Glutamatergic neuron (in vitro differentiated cells): Measurements from ENCODE around the gene SLCO1A2. TPM values are rescaled to one million over a fixed set of nuclear protein-coding genes. Genes with fewer than 3 reads are reported as not detected.
"Not testable (repeated sequence)": the region's sequence is repeated elsewhere in the genome, so short reads cannot be mapped to it uniquely, and the experiment has no call there.

ENCODE experiments used
- DNase-seq: peaks from one replicate; pipeline ENCODE4 v3.0.0; 2022
- H3K27ac Mint-ChIP-seq: one replicate; pipeline ENCODE4 v1.8.0; 2020; ENCODE audit warnings: mild to moderate bottlenecking, mixed read lengths, inconsistent platforms; ENCODE audit not compliant: unreplicated experiment
- H3K27me3 Mint-ChIP-seq: one replicate; pipeline ENCODE4 v1.8.0; 2020; ENCODE audit warnings: mild to moderate bottlenecking, moderate library complexity, mixed read lengths, inconsistent platforms; ENCODE audit not compliant: unreplicated experiment
- H3K36me3 Mint-ChIP-seq: one replicate; pipeline ENCODE4 v1.8.0; 2020; ENCODE audit warnings: mild to moderate bottlenecking, mixed read lengths, inconsistent platforms; ENCODE audit not compliant: unreplicated experiment
- H3K4me1 Mint-ChIP-seq: one replicate; pipeline ENCODE4 v1.8.0; 2020; ENCODE audit warnings: mild to moderate bottlenecking, low read depth, mixed read lengths, inconsistent platforms; ENCODE audit not compliant: unreplicated experiment
- H3K4me3 Mint-ChIP-seq: one replicate; pipeline ENCODE4 v1.8.0; 2020; ENCODE audit warnings: mild to moderate bottlenecking, mixed read lengths, inconsistent platforms; ENCODE audit not compliant: unreplicated experiment
- H3K9me3 Mint-ChIP-seq: one replicate; pipeline ENCODE4 v1.8.0; 2020; ENCODE audit warnings: mild to moderate bottlenecking, moderate library complexity, mixed read lengths, inconsistent platforms; ENCODE audit not compliant: unreplicated experiment
- long read RNA-seq: library from polyadenylated mRNA; unstranded; transcript quantifications from one replicate; pipeline ENCODE4 v2.0.0, GENCODE V29; 2020; ENCODE audit not compliant: unreplicated experiment
- total RNA-seq: library from RNA; stranded (reverse); fragmentation: NEBNext Ultra II Directional; extraction: Animal tissue kit (Norgen Biotek cat#: 25700); gene quantifications from one replicate; pipeline ENCODE4 v1.2.1, GENCODE V29; 2021; ENCODE audit not compliant: unreplicated experiment
- TF ChIP-seq, protein P1 (sequence below): fragments of 200-600 bp; sonication (generic); IDR thresholded peaks from one replicate; pipeline ENCODE4 v1.5.0; 2021; ENCODE audit not compliant: partially characterized antibody, unreplicated experiment

The SLCO1A2 gene
- total RNA-seq = 11.9 TPM
- long read RNA-seq, partial matches to known transcripts = 0 of 3 reads
- long read RNA-seq, other reads (novel, unspliced or antisense) = 3 of 3 reads

DNA sequence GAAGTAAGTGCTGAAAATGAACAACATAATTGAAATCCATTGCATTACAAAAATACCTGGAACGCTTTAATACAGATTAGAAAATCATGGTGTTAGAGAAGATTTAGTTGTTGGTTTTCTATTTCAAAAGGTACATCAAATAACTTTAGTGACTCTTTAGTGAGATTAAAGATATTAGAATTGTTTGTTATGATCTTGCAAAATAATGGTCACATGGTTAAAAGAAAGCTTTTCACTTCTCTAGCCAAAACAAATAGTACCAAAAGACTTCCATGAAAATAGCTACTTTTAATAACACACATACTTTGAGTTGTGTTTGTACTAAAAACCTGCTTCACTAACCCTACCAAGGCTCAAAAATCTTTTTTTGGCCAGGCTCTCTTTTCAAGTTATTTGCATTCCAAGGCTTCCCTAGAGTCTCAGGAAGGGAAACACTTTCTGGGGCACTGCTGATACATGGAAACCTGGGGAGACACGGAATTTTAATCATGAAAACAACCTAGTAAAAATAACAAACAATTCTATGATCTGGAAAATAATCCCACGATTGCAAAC lies at the start of gene SLCO1A2:
Gene SLCO1A2 (minus strand): TSS at position 147 of the 555 bp plus-strand sequence. CDS start 270 bp downstream, outside the sequence.
- H3K27ac Mint-ChIP-seq = no peak within 1 kb of the TSS
- peaks cover 3% of the 10 kb centered on the region for H3K4me1 Mint-ChIP-seq
- TF ChIP-seq, protein P1, sequence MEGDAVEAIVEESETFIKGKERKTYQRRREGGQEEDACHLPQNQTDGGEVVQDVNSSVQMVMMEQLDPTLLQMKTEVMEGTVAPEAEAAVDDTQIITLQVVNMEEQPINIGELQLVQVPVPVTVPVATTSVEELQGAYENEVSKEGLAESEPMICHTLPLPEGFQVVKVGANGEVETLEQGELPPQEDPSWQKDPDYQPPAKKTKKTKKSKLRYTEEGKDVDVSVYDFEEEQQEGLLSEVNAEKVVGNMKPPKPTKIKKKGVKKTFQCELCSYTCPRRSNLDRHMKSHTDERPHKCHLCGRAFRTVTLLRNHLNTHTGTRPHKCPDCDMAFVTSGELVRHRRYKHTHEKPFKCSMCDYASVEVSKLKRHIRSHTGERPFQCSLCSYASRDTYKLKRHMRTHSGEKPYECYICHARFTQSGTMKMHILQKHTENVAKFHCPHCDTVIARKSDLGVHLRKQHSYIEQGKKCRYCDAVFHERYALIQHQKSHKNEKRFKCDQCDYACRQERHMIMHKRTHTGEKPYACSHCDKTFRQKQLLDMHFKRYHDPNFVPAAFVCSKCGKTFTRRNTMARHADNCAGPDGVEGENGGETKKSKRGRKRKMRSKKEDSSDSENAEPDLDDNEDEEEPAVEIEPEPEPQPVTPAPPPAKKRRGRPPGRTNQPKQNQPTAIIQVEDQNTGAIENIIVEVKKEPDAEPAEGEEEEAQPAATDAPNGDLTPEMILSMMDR = no peak
- H3K36me3 Mint-ChIP-seq = peaks cover 11% of the 10 kb centered on the region
- DNase-seq = no peak
- peaks cover 4% of the 10 kb centered on the region for H3K9me3 Mint-ChIP-seq
- H3K4me3 Mint-ChIP-seq = no peak within 1 kb of the TSS
- H3K27me3 Mint-ChIP-seq = no peaks in the 10 kb centered on the region

GRCh38 chr12:21384261-21384660 lies 49.5 kb upstream of the SLCO1A2 start:
- Mint-ChIP-seq H3K4me3 (no peak overlapping the region), H3K36me3 (no peaks in the 10 kb centered on the region), H3K27ac (no peak overlapping the region), H3K9me3 (no peaks in the 10 kb centered on the region), H3K27me3 (no peaks in the 10 kb centered on the region), H3K4me1 (no peaks in the 10 kb centered on the region)
- no peak for DNase-seq
- TF ChIP-seq, protein P1 = no peak

DNA sequence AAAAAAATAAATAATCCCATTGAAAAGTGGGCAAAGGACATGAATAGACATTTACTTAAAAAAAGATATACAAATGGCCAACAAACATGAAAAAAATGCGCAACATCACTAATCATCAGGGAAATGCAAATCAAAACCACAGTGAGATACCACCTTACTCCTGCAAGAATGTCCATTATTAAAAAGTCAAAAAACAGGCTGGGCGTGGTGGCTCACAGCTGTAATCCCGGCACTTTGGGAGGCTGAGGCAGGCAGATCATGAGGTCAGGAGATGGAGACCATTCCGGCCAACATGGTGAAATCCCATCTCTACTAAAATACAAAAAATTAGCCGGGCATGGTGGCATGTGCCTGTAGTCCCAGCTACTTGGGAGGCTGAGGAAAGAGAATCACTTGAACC lies 46.6 kb upstream of the SLCO1A2 start:
- H3K4me1 Mint-ChIP-seq, H3K27me3 Mint-ChIP-seq, H3K4me3 Mint-ChIP-seq, H3K27ac Mint-ChIP-seq, DNase-seq, H3K9me3 Mint-ChIP-seq, H3K36me3 Mint-ChIP-seq: not testable (repeated sequence)

DNA sequence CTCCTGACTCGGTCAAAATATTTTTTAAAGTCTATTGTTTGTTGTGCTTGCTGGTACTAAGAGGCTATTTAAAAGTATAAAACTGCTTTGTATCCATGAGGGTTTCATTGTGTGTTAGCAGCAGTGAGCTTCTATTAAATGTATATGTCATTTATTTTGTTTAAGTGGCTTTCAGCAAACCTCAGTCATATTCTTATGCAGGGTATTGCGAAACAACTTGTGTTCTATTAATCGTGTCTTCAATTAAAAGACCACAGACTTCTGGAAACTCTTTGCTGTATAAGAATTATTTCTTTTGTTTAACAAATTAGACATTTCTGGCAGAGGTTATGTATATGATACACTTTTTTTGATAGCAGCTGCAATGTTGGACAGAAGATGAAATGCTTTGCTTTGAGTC lies 44.5 kb upstream of the SLCO1A2 start:
- H3K4me1 Mint-ChIP-seq = no peaks in the 10 kb centered on the region
- H3K36me3 Mint-ChIP-seq = no peaks in the 10 kb centered on the region
- DNase-seq = no peak
- H3K27ac Mint-ChIP-seq = no peak overlapping the region
- no peak overlapping the region for H3K4me3 Mint-ChIP-seq
- TF ChIP-seq, protein P1 = no peak
- H3K9me3 Mint-ChIP-seq = no peaks in the 10 kb centered on the region
- no peaks in the 10 kb centered on the region for H3K27me3 Mint-ChIP-seq

- Mint-ChIP-seq H3K27me3 (no peaks in the 10 kb centered on the region), H3K4me1 (no peaks in the 10 kb centered on the region), H3K36me3 (no peaks in the 10 kb centered on the region), H3K4me3 (no peak within 1 kb of the TSS), H3K9me3 (no peaks in the 10 kb centered on the region), H3K27ac (no peak within 1 kb of the TSS)
- TF ChIP-seq, protein P1 = no peak
- DNase-seq = no peak
These were observed 37.9 kb upstream of the SLCO1A2 start, which contains the start of gene IAPP for GRCh38 chr12:21372602-21373001. TSS of gene IAPP (plus strand) at chr12:21372902. CDS start at chr12:21373352, 450 bp downstream.
